IMR-90 (cell line): ENCODE data around the gene TTC7B. TPM values are rescaled to one million over a fixed set of nuclear protein-coding genes. Genes with fewer than 3 reads are reported as not detected.

Experiments
- ATAC-seq: fragments of 200-7000 bp; cut with Tn5 transposase; 2 replicates; pipeline ENCODE4 v1.9.1; 2020; ENCODE audit warnings: low read depth, mild to moderate bottlenecking, moderate library complexity
- BruUV-seq: library from RNA; stranded (reverse); fragments of 400-500 nt; replicated peaks from 2 replicates; lab custom pipeline; 2021; lab: Mats Ljungman, UMichigan
- CTCF ChIA-PET: fragments of 300-600 bp; formaldehyde crosslinking; extraction: SDS; loops from one replicate; lab custom pipeline; 2021; ENCODE audit warnings: antibody characterized with exemption; lab: Yijun Ruan, JAX
- POLR2A ChIA-PET: fragments of 300-600 bp; sonication (Branson Sonifier 250); formaldehyde crosslinking; loops from one replicate; lab custom pipeline; 2022; ENCODE audit warnings: antibody characterized with exemption; ENCODE audit not compliant: unreplicated experiment; lab: Charles Lee
- DNase-seq: peaks from one replicate; pipeline ENCODE4 v3.0.0; 2013
- H2AFZ ChIP-seq: replicated peaks from 2 replicates; pipeline ENCODE3; 2013; ENCODE audit warnings: low read length, mild to moderate bottlenecking; ENCODE audit not compliant: poor library complexity
- H2AK5ac ChIP-seq: 2 replicates; pipeline ENCODE4 v1.6.1; 2013; ENCODE audit warnings: low read depth, low read length, inconsistent platforms
- H2AK9ac ChIP-seq: replicated peaks from 2 replicates; pipeline ENCODE3; 2013; ENCODE audit warnings: mild to moderate bottlenecking, low read depth, low read length, moderate library complexity; ENCODE audit not compliant: poor library complexity
- H2BK120ac ChIP-seq: 2 replicates; pipeline ENCODE4 v1.6.1; 2013; ENCODE audit warnings: low read depth, low read length, inconsistent platforms
- H2BK15ac ChIP-seq: 3 replicates; pipeline ENCODE4 v1.6.1; 2013; ENCODE audit warnings: low read depth, low read length, inconsistent platforms
- H2BK20ac ChIP-seq: 2 replicates; pipeline ENCODE4 v1.6.1; 2013; ENCODE audit warnings: low read depth, mild to moderate bottlenecking, inconsistent platforms, low read length, moderate library complexity
- H2BK5ac ChIP-seq: 2 replicates; pipeline ENCODE4 v1.6.1; 2013; ENCODE audit warnings: mild to moderate bottlenecking, low read depth, low read length, inconsistent platforms; ENCODE audit not compliant: poor library complexity, severe bottlenecking
- H3K14ac ChIP-seq: replicated peaks from 2 replicates; pipeline ENCODE4 v1.6.1; 2013; ENCODE audit warnings: low read depth, low read length, inconsistent platforms
- H3K18ac ChIP-seq: 2 replicates; pipeline ENCODE4 v1.6.1; 2013; ENCODE audit warnings: low read depth, low read length, control low read depth
- H3K23ac ChIP-seq: 2 replicates; pipeline ENCODE4 v1.6.1; 2013; ENCODE audit warnings: low read depth, low read length, inconsistent platforms
- H3K27ac ChIP-seq: 2 replicates; pipeline ENCODE4 v1.5.1; 2013; ENCODE audit warnings: mild to moderate bottlenecking, control low read depth, low read length; ENCODE audit not compliant: insufficient read depth
- H3K27me3 ChIP-seq: 2 replicates; pipeline ENCODE4 v1.6.1; 2013; ENCODE audit warnings: low read length; ENCODE audit not compliant: control insufficient read depth, insufficient read depth
- H3K36me3 ChIP-seq: 2 replicates; pipeline ENCODE4 v1.6.1; 2013; ENCODE audit warnings: low read length, mixed read lengths; ENCODE audit not compliant: control insufficient read depth, insufficient read depth
- H3K4ac ChIP-seq: 2 replicates; pipeline ENCODE4 v1.6.1; 2013; ENCODE audit warnings: low read depth, low read length, inconsistent platforms
- H3K4me1 ChIP-seq: 2 replicates; pipeline ENCODE4 v1.6.1; 2013; ENCODE audit warnings: low read length, mixed read lengths; ENCODE audit not compliant: control insufficient read depth, insufficient read depth
- H3K4me2 ChIP-seq: 2 replicates; pipeline ENCODE4 v1.6.1; 2013; ENCODE audit warnings: low read depth, mild to moderate bottlenecking, control low read depth, low read length, moderate library complexity
- H3K4me3 ChIP-seq: 2 replicates; pipeline ENCODE4 v1.5.1; 2013; ENCODE audit warnings: low read depth, mild to moderate bottlenecking, control low read depth, low read length, moderate library complexity; ENCODE audit not compliant: insufficient read depth
- H3K56ac ChIP-seq: 2 replicates; pipeline ENCODE4 v1.6.1; 2013; ENCODE audit warnings: low read length, inconsistent platforms; ENCODE audit not compliant: insufficient read depth; ENCODE audit errors: extremely low read depth
- H3K79me1 ChIP-seq, 2 experiments: 2 replicates each; pipeline ENCODE4 v1.6.1; 2013; ENCODE audit warnings: low read length in 2 of 2, inconsistent platforms in 1 of 2, low read depth in 1 of 2
- H3K9ac ChIP-seq: 2 replicates; pipeline ENCODE4 v1.6.1; 2013; ENCODE audit warnings: low read depth, low read length, control low read depth
- H3K9me1 ChIP-seq: 2 replicates; pipeline ENCODE4 v1.6.1; 2013; ENCODE audit warnings: low read length, inconsistent platforms; ENCODE audit not compliant: insufficient read depth
- H3K9me3 ChIP-seq: 2 replicates; pipeline ENCODE4 v1.6.1; 2013; ENCODE audit warnings: low read length; ENCODE audit not compliant: control insufficient read depth, insufficient read depth
- H4K20me1 ChIP-seq: 2 replicates; pipeline ENCODE4 v1.6.1; 2013; ENCODE audit warnings: low read length, inconsistent platforms; ENCODE audit not compliant: insufficient read depth
- H4K5ac ChIP-seq: 2 replicates; pipeline ENCODE4 v1.6.1; 2013; ENCODE audit warnings: mild to moderate bottlenecking, low read depth, low read length, control low read depth
- H4K8ac ChIP-seq, 2 experiments: 2 replicates each; pipeline ENCODE4 v1.6.1; 2013; ENCODE audit warnings: low read depth in 2 of 2, low read length in 2 of 2, control low read depth in 1 of 2, inconsistent platforms in 1 of 2
- H4K91ac ChIP-seq: 2 replicates; pipeline ENCODE4 v1.6.1; 2013; ENCODE audit warnings: low read depth, low read length, inconsistent platforms; ENCODE audit not compliant: insufficient read depth
- BHLHE40 ChIP-seq: fragments of 150-350 bp; IDR thresholded peaks from 2 replicates; pipeline ENCODE4 v1.6.1; 2016; ENCODE audit warnings: mild to moderate bottlenecking, low read depth, low read length
- CEBPB ChIP-seq: IDR thresholded peaks from 2 replicates; pipeline ENCODE4 v1.6.1; 2012; ENCODE audit warnings: low read depth, low read length, improper control_type of control experiment
- CHD1 ChIP-seq: IDR thresholded peaks from 2 replicates; pipeline ENCODE4 v1.6.1; 2012; ENCODE audit warnings: low read depth, low read length, improper control_type of control experiment
- MAZ ChIP-seq: IDR thresholded peaks from 2 replicates; pipeline ENCODE4 v1.6.1; 2012; ENCODE audit warnings: low read depth, mild to moderate bottlenecking, low read length, improper control_type of control experiment, moderate library complexity, borderline replicate concordance
- NFE2L2 ChIP-seq: fragments of 150-350 bp; IDR thresholded peaks from 2 replicates; pipeline ENCODE4 v1.6.1; 2016; ENCODE audit warnings: low read depth, mild to moderate bottlenecking, low read length
- WGBS, 2 experiments: methylation state at CpG; one replicate each; pipeline versions ENCODE4 v1.1.5 to v1.1.7; 2013; ENCODE audit warnings: missing lambda C conversion rate in 2 of 2; ENCODE audit not compliant: insufficient read length in 1 of 2; ENCODE audit errors: extremely low coverage in 2 of 2; 5-methylcytosine and 5-hydroxymethylcytosine counted together
- dilution Hi-C: fragments of 300-500 bp; cut with HindIII; formaldehyde crosslinking; loops from one replicate; pipeline ENCODE4 v1.14.3; 2018; ENCODE audit warnings: low sequenced_read_pairs; ENCODE audit not compliant: unreplicated experiment
- in situ Hi-C: fragments of 300-500 bp; cut with MboI; formaldehyde crosslinking; loops from 3 replicates; pipeline ENCODE4 v1.14.3; 2019; ENCODE audit warnings: low sequenced_read_pairs, inconsistent platforms, mixed read lengths
- intact Hi-C: fragments of 100-400 bp; cut with micrococcal nuclease; formaldehyde crosslinking; loops from 2 replicates; pipeline ENCODE4 v1.10.0; 2022
- polyA plus RNA-seq, 3 experiments: library from polyadenylated mRNA; depleted of rRNA; stranded (reverse); fragments of >200 nt; gene quantifications; 2 replicates each; pipeline ENCODE4 v1.2.3, GENCODE V29; 2012; ENCODE audit warnings: low replicate concordance in 1 of 3
- total RNA-seq: library from RNA; depleted of rRNA; stranded (reverse); fragments of >200 nt; gene quantifications from 2 replicates; pipeline ENCODE4 v1.2.3, GENCODE V29; 2012
- TF ChIP-seq, protein P1 (sequence below): conservative IDR thresholded peaks from 2 replicates; pipeline ENCODE4 v1.5.1; 2012; ENCODE audit warnings: mild to moderate bottlenecking, low read depth, low read length, improper control_type of control experiment

The TTC7B gene
- total and polyA plus RNA-seq, 2 of the 4 experiments (the other 2 are of a cell fraction) = 18.1 to 35.3 TPM

DNA sequence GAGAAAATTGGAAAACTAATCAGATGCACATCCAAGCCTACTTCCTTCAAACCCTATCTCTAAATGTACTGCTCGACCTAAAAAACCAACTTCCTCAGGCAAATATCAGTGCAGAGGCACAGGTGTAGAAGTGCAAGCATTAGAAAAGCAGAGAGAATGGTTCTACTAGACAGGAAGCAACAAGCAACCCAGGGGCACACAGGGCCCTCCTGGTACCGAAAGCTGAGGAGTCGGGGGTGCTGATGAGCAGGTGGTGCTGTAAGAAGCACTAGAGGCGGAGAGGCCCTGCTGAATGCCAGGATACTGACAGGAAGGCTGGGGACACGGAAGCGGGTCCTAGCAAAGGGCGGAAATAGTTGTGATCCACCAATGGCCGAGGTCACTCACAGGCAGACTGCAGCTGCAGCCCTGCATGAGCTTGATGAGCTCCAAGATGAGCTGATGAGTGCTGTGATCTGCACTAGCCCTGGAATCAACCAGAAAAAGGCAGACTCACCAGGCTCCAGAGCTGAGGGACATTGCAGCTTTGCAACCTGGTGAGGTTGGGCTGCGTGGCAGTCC is 85.9 kb downstream of the TTC7B start:
- 100% methylated on average over 4 of the region's 9 CpGs; no CpG with 5 or more reads in 1 of the 2 experiments for WGBS, 2 experiments
- ATAC-seq = no peak

More for the DNA sequence above, 85.9 kb downstream of the TTC7B start:
- Histone ChIP-seq H3K4me1 (no peaks in the 10 kb centered on the region), H2AK5ac (no peak overlapping the region), H3K23ac (no peak overlapping the region), H3K36me3 (peaks cover 4% of the 10 kb centered on the region; the same call in 1 of the 2 replicates), H3K14ac (no peak overlapping the region), H2AFZ (no peak overlapping the region), H3K9me3 (no peaks in the 10 kb centered on the region), H3K4ac (no peak overlapping the region), H2BK120ac (no peak overlapping the region), H4K5ac (no peak overlapping the region), H3K79me1 (peaks cover 0 to 8% of the 10 kb centered on the region in 2 experiments; a peak in 1 of 4 replicates), H4K8ac (no peak overlapping the region), H2BK15ac (no peak overlapping the region), H4K20me1 (no peaks in the 10 kb centered on the region), H3K18ac (no peak overlapping the region), H3K27me3 (no peaks in the 10 kb centered on the region), H2BK20ac (no peak overlapping the region), H3K9ac (no peak overlapping the region), H3K27ac (no peak overlapping the region), H3K4me3 (no peak overlapping the region), H2AK9ac (no peak overlapping the region), H2BK5ac (no peak overlapping the region), H3K4me2 (no peak overlapping the region), H3K9me1 (peaks cover 3% of the 10 kb centered on the region; the same call in 1 of the 2 replicates), H4K91ac (no peak overlapping the region), H3K56ac (no peak overlapping the region)
- POLR2A ChIA-PET = no interaction called here
- CTCF ChIA-PET = interaction anchor here (1.4 kb wide), 1 partner anchor 10 kb away, joined by 3 read pairs; no protein-coding TSS in a partner anchor
- dilution Hi-C loops (no loop called here), in situ Hi-C loops (no loop called here), intact Hi-C loops (no loop called here)
- no TSS peak for BruUV-seq
- TF ChIP-seq, protein P1, sequence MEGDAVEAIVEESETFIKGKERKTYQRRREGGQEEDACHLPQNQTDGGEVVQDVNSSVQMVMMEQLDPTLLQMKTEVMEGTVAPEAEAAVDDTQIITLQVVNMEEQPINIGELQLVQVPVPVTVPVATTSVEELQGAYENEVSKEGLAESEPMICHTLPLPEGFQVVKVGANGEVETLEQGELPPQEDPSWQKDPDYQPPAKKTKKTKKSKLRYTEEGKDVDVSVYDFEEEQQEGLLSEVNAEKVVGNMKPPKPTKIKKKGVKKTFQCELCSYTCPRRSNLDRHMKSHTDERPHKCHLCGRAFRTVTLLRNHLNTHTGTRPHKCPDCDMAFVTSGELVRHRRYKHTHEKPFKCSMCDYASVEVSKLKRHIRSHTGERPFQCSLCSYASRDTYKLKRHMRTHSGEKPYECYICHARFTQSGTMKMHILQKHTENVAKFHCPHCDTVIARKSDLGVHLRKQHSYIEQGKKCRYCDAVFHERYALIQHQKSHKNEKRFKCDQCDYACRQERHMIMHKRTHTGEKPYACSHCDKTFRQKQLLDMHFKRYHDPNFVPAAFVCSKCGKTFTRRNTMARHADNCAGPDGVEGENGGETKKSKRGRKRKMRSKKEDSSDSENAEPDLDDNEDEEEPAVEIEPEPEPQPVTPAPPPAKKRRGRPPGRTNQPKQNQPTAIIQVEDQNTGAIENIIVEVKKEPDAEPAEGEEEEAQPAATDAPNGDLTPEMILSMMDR = no peak
- TF ChIP-seq BHLHE40 (no peak), CEBPB (no peak), CHD1 (no peak), MAZ (no peak), NFE2L2 (no peak)
- no peak for DNase-seq
